DOHH2 (cell line): ENCODE measurements around the gene SPATA25.
"Not testable (repeated sequence)": the region's sequence is repeated elsewhere in the genome, so short reads cannot be mapped to it uniquely, and the experiment has no call there.

Source experiments
- H3F3A ChIP-seq: fragments of 200-600 bp; sonication (generic), shearing (Covaris generic); 2 replicates; pipeline ENCODE4 v1.6.0; 2016; ENCODE audit warnings: antibody characterized with exemption, mild to moderate bottlenecking; ENCODE audit not compliant: control insufficient read depth, insufficient read depth
- H3K27ac ChIP-seq: fragments of 200-600 bp; sonication (generic); 2 replicates; pipeline ENCODE4 v1.5.1; 2014; ENCODE audit warnings: low read depth, mild to moderate bottlenecking, low read length, moderate library complexity
- H3K27me3 ChIP-seq: fragments of 200-600 bp; sonication (generic); 2 replicates; pipeline ENCODE4 v1.6.1; 2014; ENCODE audit warnings: mild to moderate bottlenecking, low read length, mixed read lengths; ENCODE audit not compliant: control insufficient read depth
- H3K36me3 ChIP-seq: fragments of 200-600 bp; sonication (generic); 2 replicates; pipeline ENCODE4 v1.6.1; 2014; ENCODE audit warnings: mild to moderate bottlenecking, low read length, moderate library complexity, mixed read lengths; ENCODE audit not compliant: control insufficient read depth
- H3K4me1 ChIP-seq: fragments of 200-600 bp; sonication (generic); 2 replicates; pipeline ENCODE4 v1.6.1; 2014; ENCODE audit warnings: mild to moderate bottlenecking, low read length, mixed read lengths; ENCODE audit not compliant: control insufficient read depth
- H3K4me2 ChIP-seq: fragments of 200-600 bp; sonication (generic); 2 replicates; pipeline ENCODE4 v1.6.0; 2014; ENCODE audit warnings: mild to moderate bottlenecking, low read length, moderate library complexity
- H3K4me3 ChIP-seq: fragments of 200-600 bp; sonication (generic); 2 replicates; pipeline ENCODE4 v1.5.1; 2014; ENCODE audit warnings: mild to moderate bottlenecking, low read length, mixed read lengths
- H3K79me2 ChIP-seq: fragments of 200-600 bp; sonication (generic); 2 replicates; pipeline ENCODE4 v1.6.1; 2014; ENCODE audit warnings: mild to moderate bottlenecking, low read length, mixed read lengths; ENCODE audit not compliant: control insufficient read depth
- H3K9me2 ChIP-seq: fragments of 200-600 bp; sonication (generic); replicated peaks from 2 replicates; pipeline ENCODE4 v1.6.1; 2014; ENCODE audit warnings: mild to moderate bottlenecking, low read length, mixed read lengths; ENCODE audit not compliant: control insufficient read depth
- H3K9me3 ChIP-seq: fragments of 200-600 bp; sonication (generic); 2 replicates; pipeline ENCODE4 v1.6.1; 2014; ENCODE audit warnings: antibody characterized with exemption, low read length, mixed read lengths; ENCODE audit not compliant: control insufficient read depth, insufficient read depth
- H4K20me1 ChIP-seq: fragments of 200-600 bp; sonication (generic); 2 replicates; pipeline ENCODE4 v1.6.0; 2014; ENCODE audit warnings: low read depth, mild to moderate bottlenecking, antibody characterized with exemption, low read length, moderate library complexity; ENCODE audit not compliant: control insufficient read depth, insufficient read depth
- CTCF ChIP-seq: fragments of 200-600 bp; sonication (generic); IDR thresholded peaks from one replicate; pipeline ENCODE4 v1.5.1; 2014; ENCODE audit warnings: antibody characterized with exemption, mild to moderate bottlenecking, low read depth, low read length; ENCODE audit not compliant: poor library complexity, severe bottlenecking
- EZH2phosphoT487 ChIP-seq: fragments of 200-600 bp; sonication (generic); IDR thresholded peaks from 2 replicates; pipeline ENCODE4 v1.6.1; 2017; ENCODE audit warnings: borderline replicate concordance, mild to moderate bottlenecking, antibody characterized with exemption, low read length, moderate library complexity, mixed read lengths

Gene SPATA25

GRCh38 chr20:45880988-45881788 lies 6.2 kb downstream of the SPATA25 start, which contains the start of gene ZSWIM1:
Gene ZSWIM1 (plus strand): TSS chr20:45881227. CDS start chr20:45882593, 1,366 bp downstream.
- Histone ChIP-seq H3K4me1 (peaks cover 7% of the 10 kb centered on the region), H3F3A (no peaks in the 10 kb centered on the region), H3K9me2 (no peaks in the 10 kb centered on the region), H3K9me3 (no peaks in the 10 kb centered on the region), H3K79me2 (peaks cover 28% of the 10 kb centered on the region), H3K36me3 (peaks cover 36% of the 10 kb centered on the region), H3K27ac (peak within 1 kb of the TSS; percentile 29; the same call in 1 of the 2 replicates), H3K27me3 (no peaks in the 10 kb centered on the region), H3K4me3 (peak within 1 kb of the TSS; percentile 88), H4K20me1 (no peaks in the 10 kb centered on the region), H3K4me2 (peak within 1 kb of the TSS; percentile 94)
- TF ChIP-seq CTCF (no peak), EZH2phosphoT487 (no peak)

- Histone ChIP-seq H4K20me1 (no peaks in the 10 kb centered on the region), H3K79me2 (peaks cover 22% of the 10 kb centered on the region), H3K4me2 (no peak overlapping the region), H3K4me3 (no peak overlapping the region), H3K27ac (no peak overlapping the region), H3K27me3 (no peaks in the 10 kb centered on the region), H3K9me3 (no peaks in the 10 kb centered on the region), H3K9me2 (no peaks in the 10 kb centered on the region), H3F3A (no peaks in the 10 kb centered on the region), H3K36me3 (peaks cover 20% of the 10 kb centered on the region), H3K4me1 (peaks cover 7% of the 10 kb centered on the region)
- TF ChIP-seq CTCF: no peak
- TF ChIP-seq EZH2phosphoT487: no peak
These were observed 9.2 kb downstream of the SPATA25 start for GRCh38 chr20:45878076-45878761.

GRCh38 chr20:45874576-45874975 lies 12.8 kb downstream of the SPATA25 start:
- H3K9me3 ChIP-seq: no peaks in the 10 kb centered on the region
- no peaks in the 10 kb centered on the region for H3F3A ChIP-seq
- H3K27me3 ChIP-seq: no peaks in the 10 kb centered on the region
- peaks cover 5% of the 10 kb centered on the region; the same call in 1 of the 2 replicates for H3K36me3 ChIP-seq
- H3K9me2 ChIP-seq: no peaks in the 10 kb centered on the region
- no peaks in the 10 kb centered on the region for H4K20me1 ChIP-seq
- H3K4me3 ChIP-seq: no peak overlapping the region
- TF ChIP-seq EZH2phosphoT487 (no peak), CTCF (no peak)
- H3K79me2 ChIP-seq: no peaks in the 10 kb centered on the region
- no peaks in the 10 kb centered on the region for H3K4me1 ChIP-seq
- no peak overlapping the region for H3K27ac ChIP-seq
- H3K4me2 ChIP-seq: no peak overlapping the region

GRCh38 chr20:45874104-45874481 lies 13.3 kb downstream of the SPATA25 start:
- H3K9me2 ChIP-seq: not testable (repeated sequence)

More at GRCh38 chr20:45874104-45874481, 13.3 kb downstream of the SPATA25 start:
- not testable (repeated sequence) for H3K9me3 ChIP-seq, H3K4me3 ChIP-seq, H3K27me3 ChIP-seq, H3K4me1 ChIP-seq, H3K79me2 ChIP-seq, H3F3A ChIP-seq, H3K27ac ChIP-seq, H4K20me1 ChIP-seq, H3K36me3 ChIP-seq, H3K4me2 ChIP-seq
